MM.1S (cell line): ENCODE data around the gene ERLEC1.

Experiments used
- DNase-seq: peaks from one replicate; pipeline ENCODE4 v3.0.0-alpha.2; 2015
- H2AFZ ChIP-seq: fragments of 300-600 bp; sonication (generic); 2 replicates; pipeline ENCODE4 v1.6.0; 2016; ENCODE audit warnings: antibody characterized with exemption, low read length
- H3F3A ChIP-seq: fragments of 300-600 bp; sonication (generic); 2 replicates; pipeline ENCODE4 v1.6.1; 2016; ENCODE audit warnings: mild to moderate bottlenecking, antibody characterized with exemption, low read length, moderate library complexity, mixed read lengths; ENCODE audit not compliant: insufficient read depth
- H3K27ac ChIP-seq: fragments of 300-600 bp; sonication (generic); 2 replicates; pipeline ENCODE4 v1.5.1; 2016; ENCODE audit warnings: mild to moderate bottlenecking, low read length
- H3K27me3 ChIP-seq: fragments of 300-600 bp; sonication (generic); replicated peaks from 2 replicates; pipeline ENCODE4 v1.6.0; 2016; ENCODE audit warnings: low read length; ENCODE audit not compliant: insufficient read depth
- H3K36me3 ChIP-seq: fragments of 300-600 bp; sonication (generic); replicated peaks from 2 replicates; pipeline ENCODE4 v1.6.1; 2016; ENCODE audit warnings: mild to moderate bottlenecking, low read length, mixed read lengths; ENCODE audit not compliant: insufficient read depth
- H3K4me1 ChIP-seq: fragments of 300-600 bp; sonication (generic); 2 replicates; pipeline ENCODE4 v1.6.1; 2016; ENCODE audit warnings: low read length, mixed read lengths
- H3K4me2 ChIP-seq: fragments of 300-600 bp; sonication (generic); 2 replicates; pipeline ENCODE4 v1.6.0; 2016; ENCODE audit warnings: low read depth, low read length
- H3K4me3 ChIP-seq: fragments of 300-600 bp; sonication (generic); 2 replicates; pipeline ENCODE4 v1.5.1; 2016; ENCODE audit warnings: low read length, mixed read lengths
- H3K79me2 ChIP-seq: fragments of 300-600 bp; sonication (generic); 2 replicates; pipeline ENCODE4 v1.6.1; 2016; ENCODE audit warnings: mixed run types, low read length, mixed read lengths
- H3K9ac ChIP-seq: fragments of 300-600 bp; sonication (generic); 2 replicates; pipeline ENCODE4 v1.6.1; 2016; ENCODE audit warnings: low read length, mixed read lengths
- H3K9me2 ChIP-seq: fragments of 300-600 bp; sonication (generic); replicated peaks from 2 replicates; pipeline ENCODE4 v1.6.1; 2016; ENCODE audit warnings: mild to moderate bottlenecking, low read length, mixed read lengths; ENCODE audit not compliant: insufficient read depth
- H3K9me3 ChIP-seq: fragments of 300-600 bp; sonication (generic); replicated peaks from 2 replicates; pipeline ENCODE4 v1.6.1; 2016; ENCODE audit warnings: mild to moderate bottlenecking, low read length, mixed read lengths; ENCODE audit not compliant: insufficient read depth
- H4K20me1 ChIP-seq: fragments of 300-600 bp; sonication (generic); 2 replicates; pipeline ENCODE4 v1.6.1; 2016; ENCODE audit warnings: mild to moderate bottlenecking, low read length, moderate library complexity, mixed read lengths; ENCODE audit not compliant: insufficient read depth
- EZH2 ChIP-seq: fragments of 300-600 bp; sonication (generic); optimal IDR thresholded peaks from 2 replicates; pipeline ENCODE3; 2017; ENCODE audit warnings: low read depth, mild to moderate bottlenecking, antibody characterized with exemption, low read length, mixed read lengths
- EZH2phosphoT487 ChIP-seq: fragments of 300-600 bp; sonication (generic); IDR thresholded peaks from 2 replicates; pipeline ENCODE4 v1.6.1; 2018; ENCODE audit warnings: antibody characterized with exemption, low read length
- TF ChIP-seq, protein P1 (sequence below): fragments of 300-600 bp; sonication (generic); IDR thresholded peaks from 2 replicates; pipeline ENCODE4 v1.5.1; 2016; ENCODE audit warnings: antibody characterized with exemption, low read length, mixed read lengths

Gene ERLEC1

GRCh38 chr2:53859206-53860181 is 72.7 kb downstream of the ERLEC1 start, which contains the start of gene GPR75:
GPR75 (minus strand) TSS chr2:53859967; CDS start chr2:53854756, 5,211 bp downstream.
- H3K4me1 ChIP-seq, result peaks cover 8% of the 10 kb centered on the region; the same call in 1 of the 2 replicates
- H3K9me3 ChIP-seq, result no peaks in the 10 kb centered on the region
- no peak for DNase-seq
- H3K4me2 ChIP-seq, result no peak within 1 kb of the TSS
- H3K27ac ChIP-seq, result no peak within 1 kb of the TSS
- H3K27me3 ChIP-seq, result no peaks in the 10 kb centered on the region
- H3F3A ChIP-seq, result no peaks in the 10 kb centered on the region
- no peak within 1 kb of the TSS for H3K4me3 ChIP-seq
- TF ChIP-seq EZH2phosphoT487 (no peak), EZH2 (no peak)
- TF ChIP-seq, protein P1, sequence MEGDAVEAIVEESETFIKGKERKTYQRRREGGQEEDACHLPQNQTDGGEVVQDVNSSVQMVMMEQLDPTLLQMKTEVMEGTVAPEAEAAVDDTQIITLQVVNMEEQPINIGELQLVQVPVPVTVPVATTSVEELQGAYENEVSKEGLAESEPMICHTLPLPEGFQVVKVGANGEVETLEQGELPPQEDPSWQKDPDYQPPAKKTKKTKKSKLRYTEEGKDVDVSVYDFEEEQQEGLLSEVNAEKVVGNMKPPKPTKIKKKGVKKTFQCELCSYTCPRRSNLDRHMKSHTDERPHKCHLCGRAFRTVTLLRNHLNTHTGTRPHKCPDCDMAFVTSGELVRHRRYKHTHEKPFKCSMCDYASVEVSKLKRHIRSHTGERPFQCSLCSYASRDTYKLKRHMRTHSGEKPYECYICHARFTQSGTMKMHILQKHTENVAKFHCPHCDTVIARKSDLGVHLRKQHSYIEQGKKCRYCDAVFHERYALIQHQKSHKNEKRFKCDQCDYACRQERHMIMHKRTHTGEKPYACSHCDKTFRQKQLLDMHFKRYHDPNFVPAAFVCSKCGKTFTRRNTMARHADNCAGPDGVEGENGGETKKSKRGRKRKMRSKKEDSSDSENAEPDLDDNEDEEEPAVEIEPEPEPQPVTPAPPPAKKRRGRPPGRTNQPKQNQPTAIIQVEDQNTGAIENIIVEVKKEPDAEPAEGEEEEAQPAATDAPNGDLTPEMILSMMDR, result no peak
- H3K9me2 ChIP-seq, result no peaks in the 10 kb centered on the region
- no peaks in the 10 kb centered on the region for H3K79me2 ChIP-seq
- no peak within 1 kb of the TSS for H2AFZ ChIP-seq
- H4K20me1 ChIP-seq, result no peaks in the 10 kb centered on the region
- H3K9ac ChIP-seq, result no peak within 1 kb of the TSS
- no peaks in the 10 kb centered on the region for H3K36me3 ChIP-seq

DNA sequence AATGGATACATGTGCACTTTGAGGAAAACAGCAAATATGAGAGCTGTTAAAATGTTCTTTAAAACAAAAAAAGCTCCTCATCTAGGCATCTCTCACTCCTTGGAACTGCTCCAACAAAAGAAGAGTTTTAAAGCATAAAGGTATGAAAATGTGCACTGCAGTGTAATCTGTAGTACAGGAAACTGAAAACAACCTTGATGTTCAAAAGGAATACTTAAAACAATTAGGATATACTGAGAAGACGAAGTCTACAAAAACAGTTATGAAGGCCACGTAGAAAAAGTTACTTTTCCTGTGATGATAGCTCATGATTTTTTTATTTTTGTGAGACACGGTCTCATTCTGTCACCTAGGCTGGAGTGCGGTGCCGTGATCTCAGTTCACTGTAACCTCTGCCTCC is 75.0 kb downstream of the ERLEC1 start:
- no peaks in the 10 kb centered on the region for H3K9me3 ChIP-seq
- peaks cover 8% of the 10 kb centered on the region; the same call in 1 of the 2 replicates for H3K4me1 ChIP-seq
- no peaks in the 10 kb centered on the region for H3K9me2 ChIP-seq
- no peak overlapping the region for H3K9ac ChIP-seq
- H3K27me3 ChIP-seq, result no peaks in the 10 kb centered on the region
- no peaks in the 10 kb centered on the region for H3K79me2 ChIP-seq
- DNase-seq, result no peak
- no peak overlapping the region for H3K27ac ChIP-seq
- H3F3A ChIP-seq, result no peaks in the 10 kb centered on the region
- H2AFZ ChIP-seq, result no peak overlapping the region
- peaks cover 10% of the 10 kb centered on the region; the same call in 1 of the 2 replicates for H3K36me3 ChIP-seq
- no peak overlapping the region for H3K4me3 ChIP-seq
- H4K20me1 ChIP-seq, result no peaks in the 10 kb centered on the region
- no peak overlapping the region for H3K4me2 ChIP-seq
- TF ChIP-seq, protein P1, result no peak
- TF ChIP-seq EZH2phosphoT487 (no peak), EZH2 (no peak)

GRCh38 chr2:53863538-53864227 is 76.8 kb downstream of the ERLEC1 start:
- Histone ChIP-seq H2AFZ (no peak overlapping the region), H3K4me2 (no peak overlapping the region), H3K79me2 (no peaks in the 10 kb centered on the region), H3F3A (no peaks in the 10 kb centered on the region), H3K27me3 (no peaks in the 10 kb centered on the region), H3K9me2 (no peaks in the 10 kb centered on the region), H3K9me3 (no peaks in the 10 kb centered on the region), H3K4me3 (no peak overlapping the region), H3K36me3 (peaks cover 10% of the 10 kb centered on the region; the same call in 1 of the 2 replicates), H4K20me1 (no peaks in the 10 kb centered on the region), H3K9ac (no peak overlapping the region), H3K27ac (no peak overlapping the region), H3K4me1 (peaks cover 8% of the 10 kb centered on the region; the same call in 1 of the 2 replicates)
- no peak for DNase-seq
- TF ChIP-seq EZH2, result no peak
- no peak for TF ChIP-seq EZH2phosphoT487
- TF ChIP-seq, protein P1, result no peak
